ENCODE measurements around the gene GRIFIN. TPM values are rescaled to one million over a fixed set of nuclear protein-coding genes. Genes with fewer than 3 reads are reported as not detected.
A peak's percentile ranks its signal among the peaks of the same experiment; 100 is the strongest.
"Not testable (repeated sequence)": the region's sequence is repeated elsewhere in the genome, so short reads cannot be mapped to it uniquely, and the experiment has no call there.

GRIFIN gene
- total and polyA plus RNA-seq, 12 donors = not detected

DNA sequence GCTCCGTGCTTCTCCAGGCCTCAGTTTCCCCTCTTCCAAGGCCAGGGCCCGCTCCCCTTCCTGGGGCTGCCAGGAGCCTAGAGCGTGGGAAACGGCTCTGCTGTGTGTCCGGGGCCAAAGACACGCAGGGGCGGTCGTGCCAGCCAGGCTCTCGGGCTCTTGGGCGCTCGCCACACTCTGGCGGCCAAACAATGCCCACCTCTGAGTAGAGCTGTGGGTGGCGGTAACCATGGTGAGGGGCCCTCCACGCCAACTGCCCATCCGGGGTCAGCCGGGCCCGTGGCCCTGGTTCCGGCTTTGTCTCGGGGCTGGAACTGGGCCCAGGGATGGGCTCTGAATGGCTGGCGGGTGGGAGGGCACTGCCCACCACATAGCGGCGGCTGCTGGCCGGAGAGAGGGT is 16.0 kb downstream of the GRIFIN start:
- 89 to 92% methylated on average over 23 of the region's 23 CpGs for WGBS, 2 donors
- peak in 1 of 8 donors; percentile 36 for ATAC-seq
- H3K4me3 ChIP-seq = no peak overlapping the region
- H3K36me3 ChIP-seq = no peaks in the 10 kb centered on the region
- no peak for DNase-seq
- intact Hi-C loops (cut with DNase I) = no loop called here
- no peak for TF ChIP-seq CTCF (IDR thresholded peaks at IDR 0.05)
- H3K9me3 ChIP-seq = peaks cover 0 to 9% (median 0%) of the 10 kb centered on the region in 11 donors
- no peak overlapping the region for H3K27ac ChIP-seq
- no peaks in the 10 kb centered on the region for H3K4me1 ChIP-seq
- no peaks in the 10 kb centered on the region for H3K27me3 ChIP-seq

DNA sequence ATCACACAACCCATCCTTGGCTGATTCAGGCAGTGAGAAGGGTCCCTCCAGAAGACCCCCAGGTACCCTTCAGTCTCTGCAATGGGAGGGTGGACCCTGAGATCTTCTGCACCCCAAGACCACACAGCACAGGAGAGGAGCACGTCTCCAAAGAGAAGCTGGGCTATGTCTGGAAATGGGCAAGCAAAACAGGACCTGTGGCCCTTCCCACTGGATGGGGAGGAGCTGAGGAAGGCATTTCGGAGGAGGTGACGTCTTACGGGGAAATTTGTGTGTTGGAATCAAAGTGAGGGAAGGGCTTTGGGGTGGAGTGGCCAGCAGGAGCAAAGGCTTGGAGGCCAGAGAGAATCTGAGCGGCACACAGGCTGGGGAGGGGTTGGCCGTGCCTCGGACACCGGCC is 16.5 kb downstream of the GRIFIN start:
- Histone ChIP-seq H3K27me3 (no peaks in the 10 kb centered on the region), H3K27ac (no peak overlapping the region), H3K36me3 (no peaks in the 10 kb centered on the region), H3K4me3 (no peak overlapping the region), H3K9me3 (peaks cover 0 to 5% (median 0%) of the 10 kb centered on the region in 11 donors), H3K4me1 (no peaks in the 10 kb centered on the region)
- WGBS, 2 donors = 88 to 92% methylated on average over 8 of the region's 8 CpGs
- TF ChIP-seq CTCF (IDR thresholded peaks at IDR 0.05) = no peak
- DNase-seq = no peak
- no peak for ATAC-seq
- intact Hi-C loops (cut with DNase I) = loop anchor here in 2 of 10 donors (10.0 kb wide), 2 partner anchors 105 to 225 kb away; partner anchors contain the start of gene AMZ1 (in 2 of the 2)

GRCh38 chr7:2453849-2454248 is 22.3 kb downstream of the GRIFIN start:
- ATAC-seq, H3K36me3 ChIP-seq, DNase-seq, H3K9me3 ChIP-seq, H3K27ac ChIP-seq, H3K27me3 ChIP-seq, H3K4me3 ChIP-seq: not testable (repeated sequence)
- intact Hi-C loops (cut with DNase I) = loop anchor here in 6 of 10 donors (5.0 to 10.0 kb wide), 3 partner anchors 111 to 231 kb away; partner anchors contain the start of gene AMZ1 (in 2 of the 6)
- 97% methylated on average over 3 of the region's 3 CpGs for WGBS, 2 donors
- peaks cover 7 to 15% (median 11%) of the 10 kb centered on the region in 9 donors for H3K4me1 ChIP-seq

DNA sequence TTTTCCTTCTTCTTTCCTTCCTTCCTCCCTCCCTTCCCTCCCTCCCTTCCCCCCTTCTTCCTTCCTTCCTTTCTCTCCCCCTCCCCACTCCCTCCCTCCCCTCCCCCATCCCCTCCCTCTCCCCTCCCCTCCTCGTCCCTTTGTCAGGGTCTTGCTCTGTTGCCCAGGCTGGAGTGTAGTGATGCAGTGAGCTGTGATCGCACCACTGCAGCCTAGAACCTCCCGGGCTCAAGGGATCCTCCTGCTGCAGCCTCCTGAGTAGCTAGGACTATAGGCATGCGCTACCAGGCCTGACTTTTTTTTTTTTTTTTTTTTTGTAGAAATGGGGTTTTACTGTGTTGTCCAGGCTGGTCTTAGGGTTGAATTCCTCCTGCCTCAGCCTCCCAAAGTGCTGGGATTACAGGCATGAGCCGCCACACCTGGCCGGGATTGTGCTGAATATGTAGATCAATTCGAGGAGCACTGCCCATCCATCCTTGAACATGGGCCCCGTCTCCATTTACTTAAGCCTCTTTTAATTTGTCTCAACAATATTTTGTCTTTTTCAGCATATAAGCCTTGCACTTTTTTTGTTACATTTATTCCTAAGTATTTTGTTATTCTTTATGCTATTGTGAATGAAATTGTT is 23.4 kb downstream of the GRIFIN start:
- intact Hi-C loops (cut with DNase I) = loop anchor here in 6 of 10 donors (5.0 to 10.0 kb wide), 3 partner anchors 112 to 232 kb away; partner anchors contain the start of gene AMZ1 (in 2 of the 6)
- peaks cover 0 to 9% (median 0%) of the 10 kb centered on the region in 11 donors for H3K9me3 ChIP-seq
- no peaks in the 10 kb centered on the region for H3K36me3 ChIP-seq
- H3K4me3 ChIP-seq = no peak overlapping the region
- H3K27me3 ChIP-seq = no peaks in the 10 kb centered on the region
- peaks cover 7 to 15% (median 11%) of the 10 kb centered on the region in 9 donors for H3K4me1 ChIP-seq
- no peak overlapping the region for H3K27ac ChIP-seq
- DNase-seq (no peak), ATAC-seq (no peak)
- TF ChIP-seq CTCF (IDR thresholded peaks at IDR 0.05) = no peak
- WGBS, 2 donors = 90 to 95% methylated on average over 7 to 8 of the region's 8 CpGs

GRCh38 chr7:2452074-2452507 is 24.1 kb downstream of the GRIFIN start:
- no peaks in the 10 kb centered on the region for H3K27me3 ChIP-seq
- peaks cover 0 to 2% (median 0%) of the 10 kb centered on the region in 9 donors for H3K36me3 ChIP-seq
- peak overlapping the region in 9 of 10 donors; percentile 32 to 58 (median 55) for H3K4me3 ChIP-seq
- intact Hi-C loops (cut with DNase I) = loop anchor here in 6 of 10 donors (5.0 to 10.0 kb wide), 3 partner anchors 113 to 233 kb away; partner anchors contain the start of gene AMZ1 (in 2 of the 6)
- TF ChIP-seq CTCF (IDR thresholded peaks at IDR 0.05) = no peak
- DNase-seq (no peak), ATAC-seq (peak; percentile 28 to 63 (median 43))
- WGBS, 2 donors = 33 to 37% methylated on average over 16 of the region's 16 CpGs
- peaks cover 7 to 15% (median 11%) of the 10 kb centered on the region in 9 donors for H3K4me1 ChIP-seq
- H3K9me3 ChIP-seq = peaks cover 0 to 9% (median 0%) of the 10 kb centered on the region in 11 donors
- peak overlapping the region in 3 of 10 donors; percentile 8 to 62 (median 44) for H3K27ac ChIP-seq

Measured in heart right ventricle (tissue), 16 donors.